ENCODE data around the gene RAF1.

Gene RAF1

DNA sequence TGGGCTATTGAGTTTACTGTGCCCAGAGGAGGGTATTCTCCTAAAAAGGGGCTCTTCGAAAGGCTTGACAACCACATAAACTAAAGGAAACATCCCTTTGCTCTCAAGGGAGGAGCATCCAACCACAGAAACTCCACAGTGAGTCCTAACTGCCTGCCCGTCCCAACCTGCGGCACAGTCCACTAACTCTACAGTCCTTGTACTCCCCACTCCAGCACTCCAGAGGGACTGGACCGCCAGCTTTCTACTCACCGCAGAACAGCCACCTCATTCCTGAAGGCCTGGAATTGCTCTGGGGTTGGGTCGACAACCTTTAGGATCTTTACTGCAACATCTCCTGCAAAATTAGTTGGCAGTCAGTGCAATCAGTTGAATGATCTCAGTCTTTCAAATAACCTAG, 72.5 kb downstream of the RAF1 start:
- H3F3A ChIP-seq (ENCODE audit: insufficient read depth), result peaks cover 6% of the 10 kb centered on the region; the same call in 1 of the 2 replicates
- no peaks in the 10 kb centered on the region for H3K79me2 ChIP-seq (ENCODE audit: insufficient read depth, low read length)
- H3K9me2 ChIP-seq (replicated peaks; ENCODE audit: insufficient read depth, low read length), result no peaks in the 10 kb centered on the region
- TF ChIP-seq, protein P1, sequence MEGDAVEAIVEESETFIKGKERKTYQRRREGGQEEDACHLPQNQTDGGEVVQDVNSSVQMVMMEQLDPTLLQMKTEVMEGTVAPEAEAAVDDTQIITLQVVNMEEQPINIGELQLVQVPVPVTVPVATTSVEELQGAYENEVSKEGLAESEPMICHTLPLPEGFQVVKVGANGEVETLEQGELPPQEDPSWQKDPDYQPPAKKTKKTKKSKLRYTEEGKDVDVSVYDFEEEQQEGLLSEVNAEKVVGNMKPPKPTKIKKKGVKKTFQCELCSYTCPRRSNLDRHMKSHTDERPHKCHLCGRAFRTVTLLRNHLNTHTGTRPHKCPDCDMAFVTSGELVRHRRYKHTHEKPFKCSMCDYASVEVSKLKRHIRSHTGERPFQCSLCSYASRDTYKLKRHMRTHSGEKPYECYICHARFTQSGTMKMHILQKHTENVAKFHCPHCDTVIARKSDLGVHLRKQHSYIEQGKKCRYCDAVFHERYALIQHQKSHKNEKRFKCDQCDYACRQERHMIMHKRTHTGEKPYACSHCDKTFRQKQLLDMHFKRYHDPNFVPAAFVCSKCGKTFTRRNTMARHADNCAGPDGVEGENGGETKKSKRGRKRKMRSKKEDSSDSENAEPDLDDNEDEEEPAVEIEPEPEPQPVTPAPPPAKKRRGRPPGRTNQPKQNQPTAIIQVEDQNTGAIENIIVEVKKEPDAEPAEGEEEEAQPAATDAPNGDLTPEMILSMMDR (IDR thresholded peaks at IDR 0.05; ENCODE audit: insufficient read depth, low read length, poor library complexity, severe bottlenecking), result no peak
- TF ChIP-seq EZH2phosphoT487 (conservative IDR thresholded peaks at IDR 0.05; ENCODE audit: low read length), result no peak
- H3K9me3 ChIP-seq (ENCODE audit: insufficient read depth, low read length), result no peaks in the 10 kb centered on the region
- no peak overlapping the region for H2AFZ ChIP-seq (ENCODE audit: low read depth, low read length, severe bottlenecking)
- H3K4me2 ChIP-seq (ENCODE audit: low read depth, low read length, poor library complexity, severe bottlenecking), result no peak overlapping the region
- no peaks in the 10 kb centered on the region for H3K27me3 ChIP-seq (ENCODE audit: low read length)
- no peak overlapping the region for H3K4me3 ChIP-seq (ENCODE audit: insufficient read depth, low read length, poor library complexity, severe bottlenecking)
- H3K36me3 ChIP-seq (ENCODE audit: low read length), result peaks cover 16% of the 10 kb centered on the region; the same call in 1 of the 2 replicates
- H4K20me1 ChIP-seq (ENCODE audit: low read depth, low read length), result no peaks in the 10 kb centered on the region
- no peak overlapping the region for H3K9ac ChIP-seq (ENCODE audit: low read length)
- H3K27ac ChIP-seq (ENCODE audit: low read depth, low read length), result no peak overlapping the region

DNA sequence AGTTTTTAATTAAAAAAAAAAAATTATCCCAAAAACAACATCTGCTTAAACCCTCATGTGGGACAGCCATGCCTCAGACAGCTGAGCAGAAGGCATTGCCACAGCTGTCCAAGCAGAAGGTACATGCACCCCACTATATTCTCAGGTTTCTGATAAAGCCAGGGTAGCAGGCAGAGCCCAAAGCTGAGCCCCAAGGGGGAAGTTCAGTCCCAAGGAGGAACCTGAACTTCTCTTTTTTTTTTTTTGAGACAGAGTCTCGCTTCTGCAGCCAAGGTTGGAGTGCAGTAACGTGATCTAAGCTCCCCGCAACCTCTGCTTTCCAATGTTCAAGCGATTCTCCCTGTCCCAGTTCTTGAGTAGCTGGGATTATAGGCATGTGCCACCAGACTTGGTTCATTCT, 73.8 kb downstream of the RAF1 start:
- H3K27me3 ChIP-seq (ENCODE audit: low read length), result no peaks in the 10 kb centered on the region
- H3K4me2 ChIP-seq (ENCODE audit: low read depth, low read length, poor library complexity, severe bottlenecking), result no peak overlapping the region
- peaks cover 6% of the 10 kb centered on the region; the same call in 1 of the 2 replicates for H3F3A ChIP-seq (ENCODE audit: insufficient read depth)
- no peaks in the 10 kb centered on the region for H3K9me2 ChIP-seq (replicated peaks; ENCODE audit: insufficient read depth, low read length)
- H3K9me3 ChIP-seq (ENCODE audit: insufficient read depth, low read length), result no peaks in the 10 kb centered on the region
- H2AFZ ChIP-seq (ENCODE audit: low read depth, low read length, severe bottlenecking), result no peak overlapping the region
- no peak overlapping the region for H3K9ac ChIP-seq (ENCODE audit: low read length)
- H4K20me1 ChIP-seq (ENCODE audit: low read depth, low read length), result no peaks in the 10 kb centered on the region
- no peak overlapping the region for H3K27ac ChIP-seq (ENCODE audit: low read depth, low read length)
- H3K4me3 ChIP-seq (ENCODE audit: insufficient read depth, low read length, poor library complexity, severe bottlenecking), result no peak overlapping the region
- no peaks in the 10 kb centered on the region for H3K79me2 ChIP-seq (ENCODE audit: insufficient read depth, low read length)
- TF ChIP-seq, protein P1 (IDR thresholded peaks at IDR 0.05; ENCODE audit: insufficient read depth, low read length, poor library complexity, severe bottlenecking), result no peak
- TF ChIP-seq EZH2phosphoT487 (conservative IDR thresholded peaks at IDR 0.05; ENCODE audit: low read length), result no peak
- H3K36me3 ChIP-seq (ENCODE audit: low read length), result peaks cover 22% of the 10 kb centered on the region; the same call in 1 of the 2 replicates

DNA sequence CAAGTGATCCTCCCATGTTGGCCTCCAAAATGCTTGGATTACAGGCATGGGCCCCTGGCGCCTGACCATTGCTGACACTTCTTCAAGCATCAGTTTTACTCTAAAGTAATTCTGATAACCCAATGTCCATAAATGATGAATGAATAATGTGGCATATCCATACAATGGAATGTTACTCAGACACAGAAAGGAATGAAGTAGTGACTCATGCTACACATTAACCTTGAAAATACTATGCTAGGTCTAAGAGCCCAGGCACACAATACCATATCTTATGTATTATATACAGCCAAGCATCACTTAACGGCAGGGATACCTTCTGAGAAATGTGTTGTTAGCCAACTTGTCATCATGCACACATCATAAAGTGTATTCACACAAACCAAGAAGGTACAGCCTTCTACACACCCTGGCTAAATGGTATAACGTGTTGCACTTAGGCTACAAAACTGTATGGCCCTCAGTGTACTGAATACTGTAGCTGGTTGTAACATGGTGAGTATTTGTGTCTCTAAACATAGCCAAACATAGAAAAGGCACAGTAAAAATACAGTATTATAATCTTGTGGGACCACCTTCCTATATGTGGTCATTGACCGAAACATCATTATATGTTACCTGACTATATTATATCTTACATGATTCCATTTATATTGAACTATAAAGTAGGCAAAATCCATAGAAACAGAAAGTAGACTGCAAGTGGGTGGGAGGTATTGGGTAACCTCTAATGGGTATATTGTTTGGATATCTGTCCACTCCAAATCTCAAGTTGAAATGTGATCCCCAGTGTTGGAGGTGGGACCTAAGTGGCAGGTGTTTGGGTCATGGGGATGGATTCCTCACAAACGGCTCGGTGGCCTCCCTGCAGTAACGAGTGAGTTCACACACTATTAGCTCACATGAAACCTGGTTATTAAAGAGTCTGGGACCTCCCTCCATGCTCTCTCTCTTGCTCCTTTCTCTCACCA, 75.6 kb downstream of the RAF1 start:
- no peak overlapping the region for H3K4me2 ChIP-seq (ENCODE audit: low read depth, low read length, poor library complexity, severe bottlenecking)
- no peaks in the 10 kb centered on the region for H3K27me3 ChIP-seq (ENCODE audit: low read length)
- H3K27ac ChIP-seq (ENCODE audit: low read depth, low read length), result no peak overlapping the region
- H3F3A ChIP-seq (ENCODE audit: insufficient read depth), result peaks cover 6% of the 10 kb centered on the region; the same call in 1 of the 2 replicates
- no peaks in the 10 kb centered on the region for H4K20me1 ChIP-seq (ENCODE audit: low read depth, low read length)
- H3K79me2 ChIP-seq (ENCODE audit: insufficient read depth, low read length), result no peaks in the 10 kb centered on the region
- H3K36me3 ChIP-seq (ENCODE audit: low read length), result peaks cover 26% of the 10 kb centered on the region; the same call in 1 of the 2 replicates
- no peaks in the 10 kb centered on the region for H3K9me3 ChIP-seq (ENCODE audit: insufficient read depth, low read length)
- H3K4me3 ChIP-seq (ENCODE audit: insufficient read depth, low read length, poor library complexity, severe bottlenecking), result no peak overlapping the region
- no peaks in the 10 kb centered on the region for H3K9me2 ChIP-seq (replicated peaks; ENCODE audit: insufficient read depth, low read length)
- H2AFZ ChIP-seq (ENCODE audit: low read depth, low read length, severe bottlenecking), result no peak overlapping the region
- TF ChIP-seq, protein P1 (IDR thresholded peaks at IDR 0.05; ENCODE audit: insufficient read depth, low read length, poor library complexity, severe bottlenecking), result no peak
- no peak overlapping the region for H3K9ac ChIP-seq (ENCODE audit: low read length)

All from SU-DHL-6 (cell line).